CD4-positive, alpha-beta T cell treated with Interleukin-6 at 100 ng/mL for 8 hours (primary cell): ENCODE results near the gene SLC43A2.
"Not testable (repeated sequence)": the region's sequence is repeated elsewhere in the genome, so short reads cannot be mapped to it uniquely, and the experiment has no call there.

ENCODE experiments used
- DNase-seq: peaks from one replicate; pipeline ENCODE4 v3.0.0-alpha.2; 2020; ENCODE audit warnings: mixed read lengths, low spot score

SLC43A2 gene

GRCh38 chr17:1590029-1590746, 38.4 kb downstream of the SLC43A2 start:
- DNase-seq, result no peak

- no peak for DNase-seq
These were observed 39.6 kb downstream of the SLC43A2 start for GRCh38 chr17:1588821-1589585.

- no peak for DNase-seq
These were observed 44.5 kb downstream of the SLC43A2 start for GRCh38 chr17:1584167-1584566.

GRCh38 chr17:1583556-1583955, 45.1 kb downstream of the SLC43A2 start:
- DNase-seq, result no peak

GRCh38 chr17:1582374-1582773, 46.3 kb downstream of the SLC43A2 start:
- no peak for DNase-seq

- no peak for DNase-seq
These were observed 47.5 kb downstream of the SLC43A2 start for GRCh38 chr17:1580979-1581676.

GRCh38 chr17:1578029-1578428, 50.6 kb downstream of the SLC43A2 start:
- no peak for DNase-seq

- DNase-seq, result no peak
These were observed 51.0 kb downstream of the SLC43A2 start for GRCh38 chr17:1577583-1578013.

- no peak for DNase-seq
These were observed 51.5 kb downstream of the SLC43A2 start for GRCh38 chr17:1577182-1577581.

- DNase-seq, result no peak
These were observed 52.1 kb downstream of the SLC43A2 start for GRCh38 chr17:1576500-1576899.

- no peak for DNase-seq
These were observed 53.8 kb downstream of the SLC43A2 start for GRCh38 chr17:1574697-1575471.

GRCh38 chr17:1573932-1574696, 54.5 kb downstream of the SLC43A2 start:
- peak; percentile 26 for DNase-seq

- not testable (repeated sequence) for DNase-seq
These were observed 56.0 kb downstream of the SLC43A2 start for GRCh38 chr17:1572646-1573045.

GRCh38 chr17:1571341-1571704, 57.3 kb downstream of the SLC43A2 start:
- DNase-seq, result no peak

- DNase-seq, result no peak
These were observed 59.5 kb downstream of the SLC43A2 start for GRCh38 chr17:1568950-1569810.

GRCh38 chr17:1566505-1567199, 62.0 kb downstream of the SLC43A2 start:
- peak; percentile 62 for DNase-seq

GRCh38 chr17:1565877-1566276, 62.8 kb downstream of the SLC43A2 start:
- DNase-seq, result no peak

- no peak for DNase-seq
These were observed 64.6 kb downstream of the SLC43A2 start for GRCh38 chr17:1563786-1564613.

GRCh38 chr17:1563471-1563785, 65.2 kb downstream of the SLC43A2 start:
- DNase-seq, result not testable (repeated sequence)
